Ishikawa (cell line): ENCODE data around the gene HINT3.
A peak's percentile ranks its signal among the peaks of the same experiment; 100 is the strongest.

Experiments used
- CEBPB ChIP-seq: IDR thresholded peaks from 2 replicates; pipeline ENCODE4 v1.6.1; 2012
- CREB1 ChIP-seq: IDR thresholded peaks from 2 replicates; pipeline ENCODE4 v1.6.1; 2012; ENCODE audit warnings: low read depth
- EGR1 ChIP-seq: IDR thresholded peaks from 2 replicates; pipeline ENCODE4 v1.6.1; 2012
- EP300 ChIP-seq: IDR thresholded peaks from 2 replicates; pipeline ENCODE4 v1.6.1; 2012; ENCODE audit warnings: borderline replicate concordance
- FOXM1 ChIP-seq: IDR thresholded peaks from 2 replicates; pipeline ENCODE4 v1.6.1; 2012; ENCODE audit warnings: low read depth, borderline replicate concordance
- MAX ChIP-seq: IDR thresholded peaks from 2 replicates; pipeline ENCODE4 v1.6.1; 2012
- NFIC ChIP-seq: IDR thresholded peaks from 2 replicates; pipeline ENCODE4 v1.6.1; 2012
- RAD21 ChIP-seq: IDR thresholded peaks from 2 replicates; pipeline ENCODE4 v1.6.1; 2012; ENCODE audit warnings: low read depth
- REST ChIP-seq: IDR thresholded peaks from 2 replicates; pipeline ENCODE4 v1.6.1; 2012; ENCODE audit warnings: low read depth, mild to moderate bottlenecking
- TAF1 ChIP-seq: IDR thresholded peaks from 2 replicates; pipeline ENCODE4 v1.6.1; 2012; ENCODE audit warnings: low read depth, mild to moderate bottlenecking
- TCF12 ChIP-seq: IDR thresholded peaks from 2 replicates; pipeline ENCODE4 v1.6.1; 2012; ENCODE audit warnings: low read depth
- TEAD4 ChIP-seq: IDR thresholded peaks from 2 replicates; pipeline ENCODE4 v1.6.1; 2012
- YY1 ChIP-seq: IDR thresholded peaks from 2 replicates; pipeline ENCODE4 v1.6.1; 2012; ENCODE audit warnings: low read depth
- ZBTB7A ChIP-seq: IDR thresholded peaks from 2 replicates; pipeline ENCODE4 v1.6.1; 2012; ENCODE audit warnings: low read depth
- TF ChIP-seq, protein P1 (sequence below): IDR thresholded peaks from 2 replicates; pipeline ENCODE4 v1.6.1; 2012

Gene HINT3

GRCh38 chr6:125913864-125914351 lies 42.7 kb upstream of the HINT3 start:
- TF ChIP-seq TEAD4 (no peak), TCF12 (no peak), ZBTB7A (no peak), CEBPB (no peak), YY1 (no peak), MAX (no peak), EP300 (no peak), FOXM1 (no peak), TAF1 (no peak), EGR1 (no peak), REST (no peak), CREB1 (no peak), NFIC (no peak), RAD21 (no peak)
- TF ChIP-seq, protein P1, sequence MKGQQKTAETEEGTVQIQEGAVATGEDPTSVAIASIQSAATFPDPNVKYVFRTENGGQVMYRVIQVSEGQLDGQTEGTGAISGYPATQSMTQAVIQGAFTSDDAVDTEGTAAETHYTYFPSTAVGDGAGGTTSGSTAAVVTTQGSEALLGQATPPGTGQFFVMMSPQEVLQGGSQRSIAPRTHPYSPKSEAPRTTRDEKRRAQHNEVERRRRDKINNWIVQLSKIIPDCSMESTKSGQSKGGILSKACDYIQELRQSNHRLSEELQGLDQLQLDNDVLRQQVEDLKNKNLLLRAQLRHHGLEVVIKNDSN, result no peak

GRCh38 chr6:125918230-125918629 lies 38.3 kb upstream of the HINT3 start:
- no peak for TF ChIP-seq EGR1
- TF ChIP-seq MAX, result no peak
- TF ChIP-seq CREB1, result no peak
- TF ChIP-seq EP300, result no peak
- TF ChIP-seq TEAD4, result no peak
- no peak for TF ChIP-seq NFIC
- TF ChIP-seq, protein P1, result no peak
- TF ChIP-seq RAD21, result no peak
- no peak for TF ChIP-seq TCF12
- TF ChIP-seq CEBPB, result no peak
- TF ChIP-seq FOXM1, result no peak
- TF ChIP-seq YY1, result no peak
- TF ChIP-seq TAF1, result no peak
- TF ChIP-seq ZBTB7A, result no peak
- TF ChIP-seq REST, result no peak

GRCh38 chr6:125918681-125919566 lies 37.6 kb upstream of the HINT3 start:
- no peak for TF ChIP-seq TEAD4
- TF ChIP-seq EGR1, result no peak
- TF ChIP-seq CEBPB, result peak; percentile 77
- no peak for TF ChIP-seq CREB1
- TF ChIP-seq EP300, result no peak
- peak; percentile 25; the same call in 1 of the 2 replicates for TF ChIP-seq MAX
- no peak for TF ChIP-seq TCF12
- TF ChIP-seq NFIC, result no peak
- no peak for TF ChIP-seq YY1
- TF ChIP-seq FOXM1, result no peak

DNA sequence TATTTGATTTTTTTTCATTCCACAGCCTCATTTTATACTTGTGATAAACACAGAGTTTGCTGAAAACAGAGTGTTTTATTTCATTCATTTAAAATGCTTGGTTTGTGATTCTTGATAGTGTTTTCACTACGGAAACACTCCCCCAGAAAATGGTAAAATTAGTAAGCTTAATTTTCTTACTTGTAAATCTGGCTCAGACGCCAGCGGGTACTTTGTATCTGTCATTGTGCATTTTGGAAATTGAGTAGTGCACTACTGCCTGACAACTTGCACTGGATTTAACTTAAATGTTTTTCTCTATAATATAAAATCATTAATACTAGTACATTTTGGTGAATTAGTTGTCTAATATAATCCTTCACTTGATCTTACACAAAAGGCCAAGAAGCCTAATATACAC lies 37.0 kb upstream of the HINT3 start:
- TF ChIP-seq TAF1, result no peak

- no peak for TF ChIP-seq FOXM1
- TF ChIP-seq EP300, result no peak
- TF ChIP-seq TCF12, result no peak
- TF ChIP-seq EGR1, result no peak
- no peak for TF ChIP-seq NFIC
- no peak for TF ChIP-seq TEAD4
- no peak for TF ChIP-seq ZBTB7A
- TF ChIP-seq, protein P1, result no peak
- no peak for TF ChIP-seq YY1
These were observed 34.2 kb upstream of the HINT3 start for GRCh38 chr6:125922322-125922860.
